ENCODE results near the gene SERPINI1.

The SERPINI1 gene

DNA sequence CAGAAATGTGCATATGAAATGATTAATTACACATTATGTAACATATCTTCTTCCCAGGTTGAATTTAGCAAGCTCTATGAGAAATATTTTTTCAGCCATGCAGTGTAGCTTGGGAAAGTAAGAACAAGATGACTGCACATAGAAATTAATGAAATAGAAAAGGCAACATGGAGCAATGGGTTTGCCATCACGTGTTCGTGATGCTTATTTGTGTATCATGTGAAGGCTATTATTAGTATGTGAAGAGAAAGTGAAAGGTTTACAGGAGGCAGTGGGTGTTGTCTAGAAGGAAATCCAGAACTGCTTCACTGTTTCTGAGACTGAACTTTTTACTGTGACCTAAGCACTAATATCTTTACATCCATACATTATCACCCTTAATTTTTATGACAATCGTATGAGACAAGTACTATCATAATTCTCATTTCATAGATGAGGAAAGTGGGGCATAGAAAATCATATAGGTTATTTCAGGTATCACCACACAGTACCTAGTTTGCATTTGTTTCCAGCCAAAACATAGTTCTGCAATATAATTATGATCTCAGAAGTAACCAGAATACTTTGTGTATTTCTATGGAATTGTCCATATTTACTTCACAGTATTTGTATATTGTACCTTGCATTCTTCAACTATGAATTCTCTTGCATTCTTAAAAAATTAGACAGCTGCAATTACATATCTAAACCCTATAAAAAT is 14.9 kb downstream of the SERPINI1 start:
- Histone ChIP-seq H3K27ac (ENCODE audit: low read depth, low read length) (no peak overlapping the region), H3K36me3 (ENCODE audit: insufficient read depth, low read length) (no peaks in the 10 kb centered on the region), H3K4me1 (ENCODE audit: control insufficient read depth, insufficient read depth, low read length, unreplicated experiment) (peaks cover 5% of the 10 kb centered on the region), H3K4me3 (ENCODE audit: low read depth, low read length) (no peak overlapping the region), H3K79me2 (ENCODE audit: control insufficient read depth, insufficient read depth, low read length, unreplicated experiment) (no peaks in the 10 kb centered on the region), H2AFZ (ENCODE audit: low read length, unreplicated experiment) (no peak overlapping the region), H3K27me3 (ENCODE audit: insufficient read depth, low read length) (no peaks in the 10 kb centered on the region)

DNA sequence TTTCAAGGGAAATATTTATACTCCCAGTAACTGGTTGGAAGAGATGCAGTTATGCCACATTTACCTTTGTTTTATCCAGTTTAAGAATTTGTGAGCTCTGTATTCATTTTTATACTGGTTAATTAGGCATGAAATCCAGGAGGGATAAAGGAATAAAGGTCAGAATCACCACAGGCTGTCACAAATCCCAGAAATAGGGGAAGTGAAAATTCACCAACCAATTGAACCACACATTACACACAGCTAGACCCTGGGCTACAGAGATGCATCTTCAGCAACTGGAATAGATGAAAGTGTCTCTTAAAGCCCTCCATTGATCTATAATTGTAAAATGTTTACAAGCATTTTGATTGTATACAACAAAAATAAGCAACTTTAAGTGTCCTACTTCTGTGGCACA is 18.5 kb downstream of the SERPINI1 start:
- no peaks in the 10 kb centered on the region for H3K79me2 ChIP-seq (ENCODE audit: control insufficient read depth, insufficient read depth, low read length, unreplicated experiment)

GRCh38 chr3:167761302-167761701 is 25.8 kb downstream of the SERPINI1 start:
- H3K4me3 ChIP-seq (ENCODE audit: low read depth, low read length) = no peak overlapping the region
- no peaks in the 10 kb centered on the region for H3K4me1 ChIP-seq (ENCODE audit: control insufficient read depth, insufficient read depth, low read length, unreplicated experiment)

More for the DNA sequence above, 18.5 kb downstream of the SERPINI1 start:
- Histone ChIP-seq H3K27me3 (ENCODE audit: insufficient read depth, low read length) (no peaks in the 10 kb centered on the region), H3K4me1 (ENCODE audit: control insufficient read depth, insufficient read depth, low read length, unreplicated experiment) (peaks cover 5% of the 10 kb centered on the region), H3K27ac (ENCODE audit: low read depth, low read length) (no peak overlapping the region), H2AFZ (ENCODE audit: low read length, unreplicated experiment) (no peak overlapping the region), H3K36me3 (ENCODE audit: insufficient read depth, low read length) (no peaks in the 10 kb centered on the region), H3K4me3 (ENCODE audit: low read depth, low read length) (no peak overlapping the region)

DNA sequence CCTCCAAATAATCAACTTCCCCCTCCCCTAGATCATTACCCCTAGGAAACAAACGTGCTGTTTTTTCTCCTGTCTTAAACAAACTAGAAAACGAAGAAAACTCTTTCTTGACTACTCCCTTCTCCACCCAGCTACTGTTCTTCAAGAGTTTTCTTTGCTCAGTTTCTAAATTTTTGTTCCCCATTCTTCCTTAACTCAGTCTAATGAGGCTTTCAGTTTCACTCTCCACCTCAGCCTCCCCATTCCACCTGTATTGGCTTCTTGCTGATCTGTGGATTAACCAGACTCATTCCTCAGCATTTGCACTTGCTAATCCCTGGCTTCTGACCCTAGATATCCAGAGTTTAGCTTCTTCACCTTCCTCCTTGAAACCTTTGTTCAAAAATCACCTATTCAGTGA is 26.8 kb downstream of the SERPINI1 start:
- Histone ChIP-seq H3K4me1 (ENCODE audit: control insufficient read depth, insufficient read depth, low read length, unreplicated experiment) (no peaks in the 10 kb centered on the region), H3K36me3 (ENCODE audit: insufficient read depth, low read length) (no peaks in the 10 kb centered on the region), H3K4me3 (ENCODE audit: low read depth, low read length) (no peak overlapping the region), H3K79me2 (ENCODE audit: control insufficient read depth, insufficient read depth, low read length, unreplicated experiment) (no peaks in the 10 kb centered on the region), H3K27ac (ENCODE audit: low read depth, low read length) (no peak overlapping the region), H2AFZ (ENCODE audit: low read length, unreplicated experiment) (no peak overlapping the region), H3K27me3 (ENCODE audit: insufficient read depth, low read length) (no peaks in the 10 kb centered on the region)

More at GRCh38 chr3:167761302-167761701, 25.8 kb downstream of the SERPINI1 start:
- H3K27me3 ChIP-seq (ENCODE audit: insufficient read depth, low read length) = no peaks in the 10 kb centered on the region
- H3K36me3 ChIP-seq (ENCODE audit: insufficient read depth, low read length) = no peaks in the 10 kb centered on the region
- no peak overlapping the region for H3K27ac ChIP-seq (ENCODE audit: low read depth, low read length)
- H2AFZ ChIP-seq (ENCODE audit: low read length, unreplicated experiment) = no peak overlapping the region
- no peaks in the 10 kb centered on the region for H3K79me2 ChIP-seq (ENCODE audit: control insufficient read depth, insufficient read depth, low read length, unreplicated experiment)

DNA sequence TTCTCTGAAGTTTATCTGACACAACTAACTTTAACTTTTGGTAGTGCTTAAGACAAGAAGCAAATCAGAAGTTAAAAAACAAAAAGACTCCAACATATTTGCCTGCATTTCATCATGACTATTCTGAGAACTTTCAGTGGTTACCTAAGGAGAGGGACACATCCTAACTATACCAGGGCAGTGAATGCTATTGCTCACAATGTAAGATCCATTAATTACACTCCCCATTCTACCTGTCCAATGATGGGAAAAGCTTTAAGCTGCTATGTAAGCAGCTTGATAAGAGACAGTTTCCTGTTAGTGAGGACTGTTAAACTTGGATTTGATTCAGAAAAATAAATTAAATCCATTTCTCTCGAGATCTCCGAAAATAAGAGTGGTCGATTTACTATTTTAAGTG is 37.5 kb downstream of the SERPINI1 start:
- H3K4me1 ChIP-seq (ENCODE audit: control insufficient read depth, insufficient read depth, low read length, unreplicated experiment) = no peaks in the 10 kb centered on the region
- H3K79me2 ChIP-seq (ENCODE audit: control insufficient read depth, insufficient read depth, low read length, unreplicated experiment) = no peaks in the 10 kb centered on the region
- H3K36me3 ChIP-seq (ENCODE audit: insufficient read depth, low read length) = no peaks in the 10 kb centered on the region
- H3K4me3 ChIP-seq (ENCODE audit: low read depth, low read length) = no peak overlapping the region
- H3K27me3 ChIP-seq (ENCODE audit: insufficient read depth, low read length) = no peaks in the 10 kb centered on the region
- no peak overlapping the region for H2AFZ ChIP-seq (ENCODE audit: low read length, unreplicated experiment)
- no peak overlapping the region for H3K27ac ChIP-seq (ENCODE audit: low read depth, low read length)

GRCh38 chr3:167773584-167773983 is 38.1 kb downstream of the SERPINI1 start:
- Histone ChIP-seq H3K4me1 (ENCODE audit: control insufficient read depth, insufficient read depth, low read length, unreplicated experiment) (no peaks in the 10 kb centered on the region), H2AFZ (ENCODE audit: low read length, unreplicated experiment) (no peak overlapping the region), H3K79me2 (ENCODE audit: control insufficient read depth, insufficient read depth, low read length, unreplicated experiment) (no peaks in the 10 kb centered on the region), H3K4me3 (ENCODE audit: low read depth, low read length) (no peak overlapping the region), H3K36me3 (ENCODE audit: insufficient read depth, low read length) (no peaks in the 10 kb centered on the region), H3K27me3 (ENCODE audit: insufficient read depth, low read length) (no peaks in the 10 kb centered on the region; the same call in 1 of the 2 replicates), H3K27ac (ENCODE audit: low read depth, low read length) (no peak overlapping the region)

DNA sequence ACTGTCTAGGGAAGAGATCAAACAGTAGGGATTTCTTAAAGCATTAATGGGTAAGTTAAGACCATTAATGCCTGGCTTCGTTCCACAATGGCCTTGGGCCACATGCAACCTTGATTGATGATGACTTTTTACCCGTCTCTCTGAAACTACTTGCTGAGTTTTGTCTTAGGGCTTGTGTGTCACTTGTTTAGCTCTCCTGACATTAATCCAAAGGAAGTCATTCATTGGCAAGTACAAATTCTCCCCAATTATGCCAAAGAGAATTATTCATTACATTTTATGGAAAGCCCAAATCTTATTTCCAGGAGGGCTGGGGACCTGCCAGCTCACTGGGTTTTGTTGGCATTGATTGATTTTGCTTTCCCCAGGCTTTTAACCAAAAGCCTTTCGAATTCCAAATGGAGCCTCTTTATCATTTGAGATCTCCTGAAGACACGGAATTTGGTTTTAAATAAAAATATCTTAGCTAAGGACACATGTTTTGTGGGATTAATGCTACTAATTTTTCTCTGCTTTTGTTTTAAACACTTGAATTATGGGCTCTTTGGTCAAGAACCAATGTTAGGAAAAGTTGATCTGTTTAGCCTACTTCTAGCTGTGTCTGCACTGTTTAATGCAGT is 40.7 kb downstream of the SERPINI1 start:
- no peaks in the 10 kb centered on the region for H3K36me3 ChIP-seq (ENCODE audit: insufficient read depth, low read length)
- H3K79me2 ChIP-seq (ENCODE audit: control insufficient read depth, insufficient read depth, low read length, unreplicated experiment) = no peaks in the 10 kb centered on the region
- H3K27ac ChIP-seq (ENCODE audit: low read depth, low read length) = no peak overlapping the region
- no peaks in the 10 kb centered on the region for H3K4me1 ChIP-seq (ENCODE audit: control insufficient read depth, insufficient read depth, low read length, unreplicated experiment)
- H3K4me3 ChIP-seq (ENCODE audit: low read depth, low read length) = no peak overlapping the region
- no peak overlapping the region for H2AFZ ChIP-seq (ENCODE audit: low read length, unreplicated experiment)
- peaks cover 4% of the 10 kb centered on the region; the same call in 1 of the 2 replicates for H3K27me3 ChIP-seq (ENCODE audit: insufficient read depth, low read length)

DNA sequence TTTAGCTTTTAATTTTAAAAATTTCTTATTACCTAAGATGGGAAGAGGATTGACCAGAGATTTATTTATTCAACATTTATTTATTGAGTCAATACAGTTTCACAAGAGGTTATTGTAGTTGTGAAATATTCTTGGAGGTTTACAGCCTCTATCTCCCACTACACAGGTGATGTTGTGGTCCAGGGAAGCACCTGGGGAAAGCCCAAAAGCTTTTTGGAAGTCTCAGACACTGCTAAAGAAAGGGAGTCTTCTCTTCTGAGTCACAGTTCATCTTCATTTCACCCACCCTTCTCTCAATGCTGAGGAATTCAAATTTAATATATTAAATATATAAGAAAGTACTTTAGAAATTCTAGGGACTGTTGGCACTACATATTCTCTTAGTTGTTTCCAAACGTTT is 41.8 kb downstream of the SERPINI1 start:
- no peaks in the 10 kb centered on the region for H3K79me2 ChIP-seq (ENCODE audit: control insufficient read depth, insufficient read depth, low read length, unreplicated experiment)
- H2AFZ ChIP-seq (ENCODE audit: low read length, unreplicated experiment) = no peak overlapping the region
- H3K4me1 ChIP-seq (ENCODE audit: control insufficient read depth, insufficient read depth, low read length, unreplicated experiment) = no peaks in the 10 kb centered on the region
- H3K27ac ChIP-seq (ENCODE audit: low read depth, low read length) = no peak overlapping the region
- no peaks in the 10 kb centered on the region for H3K36me3 ChIP-seq (ENCODE audit: insufficient read depth, low read length)
- H3K27me3 ChIP-seq (ENCODE audit: insufficient read depth, low read length) = peaks cover 4% of the 10 kb centered on the region; the same call in 1 of the 2 replicates
- H3K4me3 ChIP-seq (ENCODE audit: low read depth, low read length) = no peak overlapping the region

- H3K79me2 ChIP-seq (ENCODE audit: control insufficient read depth, insufficient read depth, low read length, unreplicated experiment) = no peaks in the 10 kb centered on the region
- peaks cover 4% of the 10 kb centered on the region; the same call in 1 of the 2 replicates for H3K27me3 ChIP-seq (ENCODE audit: insufficient read depth, low read length)
- H3K4me3 ChIP-seq (ENCODE audit: low read depth, low read length) = no peak overlapping the region
- no peak overlapping the region for H3K27ac ChIP-seq (ENCODE audit: low read depth, low read length)
- no peak overlapping the region for H2AFZ ChIP-seq (ENCODE audit: low read length, unreplicated experiment)
- H3K36me3 ChIP-seq (ENCODE audit: insufficient read depth, low read length) = no peaks in the 10 kb centered on the region
- H3K4me1 ChIP-seq (ENCODE audit: control insufficient read depth, insufficient read depth, low read length, unreplicated experiment) = no peaks in the 10 kb centered on the region
Measured at GRCh38 chr3:167780214-167780883, 44.8 kb downstream of the SERPINI1 start.

DNA sequence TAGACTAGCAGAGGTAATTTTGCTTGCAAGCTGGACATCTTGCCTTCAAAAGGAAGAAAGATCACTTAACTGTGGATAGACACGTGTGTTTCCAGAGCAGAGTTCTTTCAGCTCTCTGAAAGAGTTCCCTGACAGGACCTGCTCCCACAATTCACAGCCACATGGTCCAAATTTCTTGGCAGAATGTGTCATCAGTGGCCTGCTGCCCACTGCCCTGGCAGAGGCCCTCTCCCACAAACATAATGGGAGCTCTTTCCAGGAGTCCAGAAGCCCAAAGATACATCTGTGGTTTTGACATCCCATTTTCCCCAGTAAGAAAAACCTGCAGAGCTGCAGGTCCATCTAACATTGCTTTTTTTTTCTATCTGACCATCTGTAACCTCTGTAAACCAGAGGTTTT is 48.3 kb downstream of the SERPINI1 start:
- no peaks in the 10 kb centered on the region for H3K36me3 ChIP-seq (ENCODE audit: insufficient read depth, low read length)
- H3K4me1 ChIP-seq (ENCODE audit: control insufficient read depth, insufficient read depth, low read length, unreplicated experiment) = no peaks in the 10 kb centered on the region
- H3K27ac ChIP-seq (ENCODE audit: low read depth, low read length) = no peak overlapping the region
- H3K79me2 ChIP-seq (ENCODE audit: control insufficient read depth, insufficient read depth, low read length, unreplicated experiment) = no peaks in the 10 kb centered on the region
- no peak overlapping the region for H2AFZ ChIP-seq (ENCODE audit: low read length, unreplicated experiment)
- H3K4me3 ChIP-seq (ENCODE audit: low read depth, low read length) = no peak overlapping the region
- 0 out of 2 replicates have a peak, but pooled peaks cover 4% of the 10 kb centered on the region for H3K27me3 ChIP-seq (ENCODE audit: insufficient read depth, low read length)
